GM12873 (cell line): ENCODE results near the gene CD8A.

ENCODE experiments used
- TF ChIP-seq, protein P1 (sequence below): IDR thresholded peaks from 2 replicates; pipeline ENCODE4 v1.5.1; 2012; ENCODE audit warnings: low read depth, mild to moderate bottlenecking, moderate library complexity, low read length, control low read depth; ENCODE audit not compliant: insufficient read depth; ENCODE audit errors: missing control alignments

The CD8A gene

DNA sequence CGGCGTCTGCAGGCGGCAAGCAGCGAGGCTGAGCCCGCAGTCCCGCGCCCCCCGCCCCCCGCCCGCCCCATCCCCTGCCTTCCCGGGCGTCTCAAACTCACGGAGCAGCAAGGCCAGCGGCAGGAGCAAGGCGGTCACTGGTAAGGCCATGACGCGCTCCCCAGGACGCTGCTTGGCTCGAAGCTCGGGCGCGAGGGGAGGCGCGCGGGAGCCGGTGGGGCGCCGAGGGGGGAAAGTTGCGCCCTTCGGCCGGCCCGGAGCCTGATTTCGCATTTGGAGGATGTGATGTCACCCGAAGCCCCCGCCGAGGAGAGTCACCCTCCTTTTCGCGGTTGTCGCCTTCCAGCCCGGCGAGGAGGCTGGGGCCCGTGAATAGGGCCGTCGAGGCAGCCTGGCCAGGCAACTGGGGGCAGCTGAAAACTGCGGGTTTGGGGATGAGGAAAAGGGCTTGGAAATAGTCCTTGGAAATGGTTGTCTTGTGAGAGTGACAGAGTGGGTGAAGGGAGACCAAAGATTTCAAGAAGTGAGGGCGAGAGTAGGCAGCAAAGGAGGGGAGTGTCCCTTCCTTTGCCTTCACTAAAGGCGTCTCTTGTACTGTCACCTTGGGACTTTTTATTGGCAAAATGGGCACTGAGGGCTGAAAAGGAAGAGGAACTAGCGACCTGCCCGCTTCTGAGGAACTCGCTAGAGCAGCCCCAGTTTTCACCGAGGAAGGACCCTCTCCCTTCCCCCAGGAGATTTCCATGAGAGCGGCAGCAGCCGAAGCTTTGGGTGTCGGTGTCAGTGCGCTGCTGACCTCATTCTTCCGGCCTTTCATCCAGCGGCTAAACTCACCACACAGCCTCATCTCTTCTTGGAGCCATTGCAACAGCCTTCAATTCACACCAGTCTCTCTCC, at the start of gene CD8A:
CD8A (minus strand) TSS at position 238 of the 897 bp plus-strand sequence; CDS start at position 150, 88 bp downstream.
- TF ChIP-seq, protein P1, sequence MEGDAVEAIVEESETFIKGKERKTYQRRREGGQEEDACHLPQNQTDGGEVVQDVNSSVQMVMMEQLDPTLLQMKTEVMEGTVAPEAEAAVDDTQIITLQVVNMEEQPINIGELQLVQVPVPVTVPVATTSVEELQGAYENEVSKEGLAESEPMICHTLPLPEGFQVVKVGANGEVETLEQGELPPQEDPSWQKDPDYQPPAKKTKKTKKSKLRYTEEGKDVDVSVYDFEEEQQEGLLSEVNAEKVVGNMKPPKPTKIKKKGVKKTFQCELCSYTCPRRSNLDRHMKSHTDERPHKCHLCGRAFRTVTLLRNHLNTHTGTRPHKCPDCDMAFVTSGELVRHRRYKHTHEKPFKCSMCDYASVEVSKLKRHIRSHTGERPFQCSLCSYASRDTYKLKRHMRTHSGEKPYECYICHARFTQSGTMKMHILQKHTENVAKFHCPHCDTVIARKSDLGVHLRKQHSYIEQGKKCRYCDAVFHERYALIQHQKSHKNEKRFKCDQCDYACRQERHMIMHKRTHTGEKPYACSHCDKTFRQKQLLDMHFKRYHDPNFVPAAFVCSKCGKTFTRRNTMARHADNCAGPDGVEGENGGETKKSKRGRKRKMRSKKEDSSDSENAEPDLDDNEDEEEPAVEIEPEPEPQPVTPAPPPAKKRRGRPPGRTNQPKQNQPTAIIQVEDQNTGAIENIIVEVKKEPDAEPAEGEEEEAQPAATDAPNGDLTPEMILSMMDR, result no peak

DNA sequence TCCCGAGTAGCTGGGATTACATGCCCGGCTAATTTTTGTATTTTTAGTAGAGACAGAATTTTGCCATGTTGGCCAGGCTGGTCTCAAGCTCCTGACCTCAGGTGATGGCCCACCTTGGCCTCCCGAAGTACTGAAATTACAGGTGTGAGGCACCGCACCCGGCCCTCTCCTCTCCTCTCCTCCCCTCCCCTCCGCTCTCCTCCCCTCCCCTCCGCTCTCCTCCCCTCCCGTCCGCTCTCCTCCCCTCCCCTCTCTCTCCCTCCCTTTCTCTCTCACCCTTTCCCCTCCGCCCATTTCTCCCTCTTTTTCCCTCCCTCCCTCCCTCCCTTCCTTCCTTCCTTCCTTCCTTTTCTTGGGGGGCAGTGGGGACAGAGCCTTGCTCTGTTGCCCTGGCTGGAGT, 42.6 kb upstream of the CD8A start:
- TF ChIP-seq, protein P1, result no peak

DNA sequence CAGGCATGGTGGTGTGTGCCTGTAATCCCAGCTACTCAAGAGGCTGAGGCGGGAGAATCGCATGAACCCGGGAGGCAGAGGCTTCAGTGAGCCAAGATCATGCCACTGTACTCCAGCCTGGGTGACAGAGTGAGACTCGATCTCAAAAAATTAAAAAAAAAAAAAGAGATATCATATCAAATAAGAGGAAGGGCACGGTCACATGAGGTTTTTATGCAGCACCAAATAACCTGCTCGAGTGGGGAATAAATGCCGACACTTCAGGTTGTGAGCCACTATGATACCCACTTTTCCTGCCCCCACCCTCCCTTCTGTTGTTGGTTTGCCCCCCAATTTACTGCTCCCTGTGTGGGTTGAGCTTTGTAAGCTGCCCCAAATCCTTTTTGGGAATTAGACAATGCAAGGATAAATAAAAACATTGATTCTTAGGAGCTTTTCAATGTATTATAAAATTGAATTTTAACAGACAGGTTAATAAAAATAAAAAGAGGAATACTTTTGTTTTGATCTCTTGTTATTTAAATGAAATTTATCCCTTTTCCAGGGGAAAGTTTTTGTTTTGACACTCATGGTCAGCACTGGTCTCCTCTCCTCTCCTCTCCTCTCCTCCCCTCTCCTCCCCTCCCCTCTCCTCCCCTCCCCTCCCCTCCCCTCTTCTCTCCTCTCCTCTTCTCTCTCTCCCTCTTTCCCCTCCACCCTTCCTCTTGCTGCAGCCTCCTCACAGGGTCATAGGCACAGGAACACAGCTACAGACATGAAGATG, 41.8 kb upstream of the CD8A start:
- TF ChIP-seq, protein P1, result no peak

DNA sequence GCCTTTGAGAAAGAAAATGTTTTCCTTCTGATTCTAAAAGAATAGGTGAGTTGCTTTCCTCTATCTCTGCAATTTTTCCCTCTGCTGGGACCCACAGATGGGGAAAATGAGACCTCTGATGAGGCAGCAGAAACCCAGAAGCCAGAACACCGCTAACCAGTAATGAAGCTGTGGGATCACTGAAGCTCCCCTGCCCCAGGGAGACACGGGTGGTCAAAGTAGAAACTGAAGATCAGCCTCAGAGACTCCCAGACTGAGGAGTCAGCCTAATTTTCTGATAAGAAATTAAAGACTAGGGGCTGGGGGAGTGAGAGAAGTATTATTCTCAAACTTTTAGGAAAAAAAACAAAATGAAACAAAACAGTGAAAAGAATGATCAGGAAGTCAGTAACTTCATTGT, 40.8 kb upstream of the CD8A start:
- TF ChIP-seq, protein P1, result no peak

DNA sequence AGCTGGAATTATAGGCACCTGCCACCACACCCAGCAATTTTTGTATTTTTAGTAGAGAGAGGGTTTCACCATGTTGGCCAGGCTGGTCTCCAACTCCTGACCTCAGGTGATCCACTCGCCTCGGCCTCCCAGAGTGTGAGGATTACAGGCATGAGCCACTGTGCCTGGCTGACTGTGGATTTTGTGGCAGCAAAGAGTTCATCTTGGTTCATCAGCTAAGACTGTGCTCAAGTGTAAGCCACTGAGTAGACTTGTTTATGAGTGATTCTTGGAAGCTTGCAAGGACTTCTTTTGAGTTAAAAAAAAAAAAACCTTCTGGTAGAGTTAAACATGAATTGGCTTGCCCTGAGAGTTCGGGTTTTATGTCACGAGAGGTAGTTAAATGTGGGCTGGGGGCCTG, 36.2 kb upstream of the CD8A start:
- TF ChIP-seq, protein P1, result no peak

DNA sequence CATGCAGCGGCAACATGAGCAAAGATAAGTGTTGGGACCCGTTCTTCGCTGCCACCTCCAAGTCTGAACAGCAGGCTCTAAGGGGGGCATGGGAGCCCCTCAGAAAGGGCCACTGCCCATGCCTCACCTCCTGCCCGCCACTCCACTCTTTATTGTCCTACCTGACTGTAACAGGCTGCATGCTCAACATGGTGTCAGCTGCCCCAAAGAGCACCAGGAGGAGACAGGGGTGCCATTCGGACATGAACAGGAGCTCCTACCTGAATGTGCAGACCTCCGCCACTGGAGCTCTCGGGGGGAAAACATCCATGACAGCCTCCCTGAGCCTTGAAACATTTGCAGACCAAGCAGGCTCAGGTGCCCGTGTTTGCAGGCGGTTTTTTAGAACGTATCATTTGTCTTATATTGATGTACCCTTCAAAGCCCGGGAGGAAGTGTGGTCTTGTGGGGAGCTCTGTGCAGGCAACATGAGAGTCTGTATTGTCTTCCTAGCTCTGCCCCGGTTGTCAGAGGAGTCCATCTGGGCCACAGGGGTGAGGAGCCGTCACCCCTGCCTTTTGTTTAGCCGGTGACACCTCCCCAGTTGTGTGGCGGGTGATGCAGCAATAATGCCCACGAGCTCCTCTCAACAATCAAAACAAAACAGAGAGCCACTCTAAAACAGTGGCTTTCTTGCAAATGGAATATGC, 35.1 kb upstream of the CD8A start:
- TF ChIP-seq, protein P1, result no peak

DNA sequence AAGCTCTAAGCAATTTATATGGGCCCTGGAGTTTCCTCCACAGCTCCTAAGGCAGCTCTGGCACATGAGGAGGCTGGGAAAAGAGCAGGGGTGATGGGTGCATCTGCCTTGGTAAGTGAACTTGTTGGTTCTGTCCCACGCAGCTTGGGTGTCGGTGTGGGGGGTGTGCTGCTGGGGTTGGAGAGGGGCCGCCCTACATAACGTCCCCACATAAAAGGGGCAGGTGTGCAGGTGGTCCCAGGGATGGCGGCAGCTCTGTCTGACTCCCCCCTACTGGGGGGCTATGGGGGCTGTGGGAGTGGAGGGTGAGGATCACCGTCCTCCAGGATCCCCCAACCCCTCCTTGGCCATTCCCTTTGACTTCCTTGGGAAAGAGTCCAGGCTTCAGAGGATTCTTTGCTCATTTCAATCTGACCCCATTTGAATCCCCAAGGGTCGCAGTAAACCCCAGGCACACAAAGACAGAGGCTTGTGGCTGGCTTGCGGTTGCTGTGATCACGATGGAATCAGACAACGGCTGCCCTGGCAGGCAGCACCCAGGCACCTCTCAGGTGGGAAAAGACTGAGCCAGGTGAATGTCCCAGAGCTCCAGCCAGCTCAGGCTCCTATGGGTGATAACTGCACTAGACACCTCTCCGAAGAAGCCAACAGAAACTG, 34.5 kb upstream of the CD8A start:
- TF ChIP-seq, protein P1, result no peak
